GM21447 (cell line): ENCODE measurements around the gene CHRNG.

Experiments used
- ATAC-seq: cut with Tn5 transposase; IDR thresholded peaks from one replicate; pipeline ENCODE4 v1.9.1; 2021; ENCODE audit not compliant: unreplicated experiment

Gene CHRNG

DNA sequence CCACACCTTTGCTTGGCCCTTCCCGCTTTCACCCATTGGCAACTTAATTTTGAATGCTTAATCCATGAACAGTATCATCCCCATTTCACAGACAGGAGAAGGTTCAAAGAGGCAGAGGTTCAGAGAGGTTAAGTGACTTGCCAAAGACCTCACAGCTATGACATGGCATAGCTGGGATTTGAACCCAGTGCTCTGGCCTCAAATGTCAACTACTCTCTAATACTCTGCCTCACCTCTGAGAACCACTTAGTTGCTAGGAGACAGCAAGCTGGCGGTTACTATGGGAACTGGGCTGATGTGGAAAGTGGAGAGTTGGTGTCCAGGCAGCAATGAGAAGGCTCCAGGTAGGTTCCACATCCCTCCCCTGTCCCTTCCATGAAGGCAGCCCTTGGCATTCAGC lies 35.1 kb upstream of the CHRNG start:
- ATAC-seq, result no peak

DNA sequence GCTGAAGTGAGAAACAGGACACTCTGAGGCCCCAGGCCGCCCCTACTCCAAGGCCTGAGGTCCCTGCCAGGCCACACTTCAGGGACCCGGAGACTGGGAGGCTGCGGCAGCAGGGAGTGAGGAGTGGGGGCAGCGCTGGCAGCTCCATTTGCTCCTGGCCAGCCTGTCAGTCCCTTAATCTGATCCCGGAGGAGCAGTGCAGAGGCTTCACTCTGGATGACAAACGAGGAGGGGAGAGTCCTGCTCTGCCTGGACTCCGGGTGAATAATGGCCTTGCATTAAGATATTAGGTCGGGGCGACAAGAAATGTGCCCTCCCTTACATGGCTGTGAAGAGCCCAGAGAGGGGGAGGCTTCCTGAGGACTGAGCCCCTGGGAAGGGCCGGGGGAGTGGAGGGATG lies 33.6 kb upstream of the CHRNG start:
- no peak for ATAC-seq

DNA sequence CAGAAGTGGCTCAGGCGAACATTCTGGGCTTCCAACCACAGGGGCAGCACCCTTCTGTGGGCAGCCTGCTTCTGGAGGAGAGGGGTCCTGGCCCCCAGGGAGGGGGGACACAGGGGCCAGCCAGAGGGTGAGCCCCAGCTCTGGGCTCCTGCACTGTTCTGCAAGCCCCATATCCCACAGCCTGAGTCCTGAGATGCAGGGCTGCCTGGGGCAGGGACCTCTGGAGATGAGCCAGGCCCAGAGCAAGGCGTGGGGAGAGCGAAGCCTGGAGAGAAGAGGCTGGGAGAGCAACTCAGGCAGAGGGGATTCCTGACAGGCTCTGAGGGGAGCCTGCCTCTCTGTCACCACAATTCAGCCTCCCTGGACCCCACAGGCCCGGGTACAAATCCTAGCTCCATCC lies 32.8 kb upstream of the CHRNG start:
- no peak for ATAC-seq

DNA sequence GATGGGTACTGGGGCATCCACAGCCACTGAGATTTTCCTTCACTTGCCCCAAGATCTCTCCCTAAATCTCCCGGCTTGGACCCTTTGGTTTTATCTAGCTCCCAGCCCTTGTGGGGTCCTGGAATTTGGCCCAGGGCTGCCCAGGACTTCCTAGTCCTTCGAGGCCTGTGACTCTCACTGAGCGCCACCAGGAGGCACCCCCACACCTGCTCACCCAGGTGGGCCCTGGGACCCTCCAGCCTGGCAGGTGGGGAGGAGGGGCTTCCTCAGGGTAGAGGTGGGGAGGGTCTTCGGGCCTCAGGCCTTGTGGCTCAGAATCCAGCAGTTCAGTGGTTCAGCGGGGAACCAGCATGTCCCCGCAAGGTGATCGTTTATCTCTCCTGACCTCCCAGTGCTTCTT lies 31.2 kb upstream of the CHRNG start:
- ATAC-seq, result no peak

DNA sequence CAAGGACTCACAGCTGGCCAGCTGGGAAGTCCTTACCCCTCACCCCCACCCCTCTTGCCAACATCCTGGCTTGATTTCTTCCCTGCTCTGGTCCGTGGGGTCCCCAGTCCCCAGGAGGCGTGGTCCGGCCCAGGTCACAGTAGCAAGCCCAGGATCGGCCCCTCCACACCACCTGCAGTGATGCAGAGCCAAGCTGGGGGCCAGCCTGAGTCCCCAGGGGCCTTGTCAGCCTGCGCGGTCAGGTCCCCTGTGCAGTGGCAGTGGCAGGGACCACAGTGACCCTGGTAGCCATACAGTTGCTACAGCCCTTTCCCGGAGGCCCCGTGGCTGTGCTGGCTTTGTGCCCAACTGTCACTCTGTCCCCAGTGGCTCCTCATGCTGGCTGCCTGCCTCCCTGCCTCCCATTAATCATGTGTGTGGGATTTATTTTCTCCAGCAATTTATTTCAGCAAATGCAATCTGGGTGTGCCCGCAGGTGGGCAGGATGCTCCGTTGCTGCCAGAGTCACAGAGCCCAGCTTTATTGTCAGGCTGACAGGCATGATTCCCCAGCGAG lies 28.1 kb upstream of the CHRNG start:
- no peak for ATAC-seq

DNA sequence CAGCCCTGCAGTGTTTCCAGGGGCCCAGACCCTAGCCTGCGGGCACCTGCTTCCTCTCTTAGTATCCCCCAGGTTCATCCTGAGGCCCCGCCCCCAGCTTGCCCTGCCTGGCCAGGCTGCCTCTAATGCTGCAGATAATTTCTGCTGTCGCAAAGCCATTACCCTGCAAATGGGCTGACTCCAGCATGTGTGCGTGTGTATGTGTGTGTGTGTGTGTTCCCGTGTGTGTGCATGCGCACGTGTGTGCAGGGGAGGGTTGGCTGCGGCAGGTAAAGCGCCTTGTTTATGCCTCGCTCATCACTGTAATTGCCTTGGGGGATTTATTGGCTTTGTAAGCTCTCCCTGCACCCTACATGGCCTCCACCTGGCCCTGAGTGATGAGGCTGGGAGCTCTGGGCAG lies 26.9 kb upstream of the CHRNG start:
- ATAC-seq, result no peak

DNA sequence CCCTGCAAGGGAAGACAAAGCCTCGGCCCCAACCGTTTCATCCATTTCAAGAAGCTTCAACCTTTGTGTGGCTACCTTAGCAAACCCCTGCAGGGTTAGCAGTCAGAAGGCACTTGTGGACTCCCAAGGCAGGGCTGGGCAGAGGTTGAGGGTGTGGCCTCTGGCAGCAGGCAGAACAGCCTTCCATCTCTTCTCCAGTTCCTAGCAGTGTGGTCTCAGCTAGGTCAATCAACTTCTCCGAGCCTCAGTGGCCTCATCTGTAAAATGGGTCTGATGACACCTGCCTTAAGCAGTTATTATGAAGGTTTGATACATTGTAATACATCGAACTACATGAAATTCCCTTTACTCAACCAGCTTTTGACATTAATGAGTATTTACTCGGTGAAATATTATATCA lies 26.1 kb upstream of the CHRNG start:
- no peak for ATAC-seq

DNA sequence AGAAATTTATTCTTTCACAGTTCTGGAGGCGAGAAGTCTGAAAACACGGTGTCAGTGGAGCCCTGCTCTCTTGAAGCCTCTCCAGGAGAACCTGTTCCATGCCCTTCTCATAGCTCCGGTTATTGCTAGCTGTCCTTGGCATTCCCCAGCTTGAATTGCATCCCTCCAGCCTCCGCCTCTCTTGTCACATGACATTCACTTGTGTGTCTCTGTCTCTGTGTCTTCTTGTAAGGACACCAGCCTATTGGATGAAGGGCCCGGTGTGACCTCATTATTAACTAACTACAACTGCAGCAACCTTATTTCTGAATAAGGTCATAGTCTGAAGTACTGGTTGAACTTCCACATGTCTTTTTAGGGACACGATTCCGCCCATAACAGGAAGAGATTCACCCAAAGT lies 23.9 kb upstream of the CHRNG start:
- no peak for ATAC-seq

DNA sequence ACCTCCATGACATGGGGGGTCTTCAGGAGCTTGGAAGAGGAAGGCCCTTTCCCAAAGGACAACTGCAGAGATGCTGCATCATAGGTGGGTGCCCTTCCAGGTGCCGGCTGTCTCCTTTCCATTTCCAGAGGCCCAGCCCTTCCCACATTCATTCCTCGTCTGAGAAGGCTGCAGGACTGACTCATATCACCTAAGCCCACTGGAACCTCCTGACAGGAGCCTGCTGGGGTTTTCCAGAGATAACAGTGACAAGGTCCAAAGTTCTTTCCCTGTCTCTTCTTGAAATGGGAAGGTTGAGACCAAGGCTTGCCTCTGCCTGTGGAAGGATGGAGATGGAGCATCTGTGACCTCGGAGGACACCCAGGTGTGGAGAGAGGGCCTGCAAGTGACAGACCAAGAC lies 22.9 kb upstream of the CHRNG start:
- ATAC-seq, result no peak

DNA sequence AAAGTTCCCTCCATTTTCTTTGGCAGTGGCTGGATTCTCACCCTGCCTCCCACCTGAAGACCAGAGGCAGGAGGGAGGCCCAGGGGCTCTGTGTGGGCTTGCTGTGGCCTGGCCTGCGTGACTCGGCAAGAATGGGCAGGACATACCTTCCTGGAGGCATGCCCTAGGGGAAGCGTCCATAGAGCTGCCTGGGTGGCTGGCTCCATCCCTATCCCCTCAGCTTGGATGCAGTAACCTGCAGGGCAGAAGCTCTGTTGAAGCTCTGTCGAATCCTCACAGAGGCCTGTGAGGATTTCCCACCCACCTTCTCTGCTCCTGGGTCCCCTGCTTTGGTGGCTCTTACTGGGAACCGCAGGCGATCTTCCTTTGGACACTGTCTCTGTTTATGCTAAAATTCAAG lies 20.6 kb upstream of the CHRNG start:
- ATAC-seq, result no peak

DNA sequence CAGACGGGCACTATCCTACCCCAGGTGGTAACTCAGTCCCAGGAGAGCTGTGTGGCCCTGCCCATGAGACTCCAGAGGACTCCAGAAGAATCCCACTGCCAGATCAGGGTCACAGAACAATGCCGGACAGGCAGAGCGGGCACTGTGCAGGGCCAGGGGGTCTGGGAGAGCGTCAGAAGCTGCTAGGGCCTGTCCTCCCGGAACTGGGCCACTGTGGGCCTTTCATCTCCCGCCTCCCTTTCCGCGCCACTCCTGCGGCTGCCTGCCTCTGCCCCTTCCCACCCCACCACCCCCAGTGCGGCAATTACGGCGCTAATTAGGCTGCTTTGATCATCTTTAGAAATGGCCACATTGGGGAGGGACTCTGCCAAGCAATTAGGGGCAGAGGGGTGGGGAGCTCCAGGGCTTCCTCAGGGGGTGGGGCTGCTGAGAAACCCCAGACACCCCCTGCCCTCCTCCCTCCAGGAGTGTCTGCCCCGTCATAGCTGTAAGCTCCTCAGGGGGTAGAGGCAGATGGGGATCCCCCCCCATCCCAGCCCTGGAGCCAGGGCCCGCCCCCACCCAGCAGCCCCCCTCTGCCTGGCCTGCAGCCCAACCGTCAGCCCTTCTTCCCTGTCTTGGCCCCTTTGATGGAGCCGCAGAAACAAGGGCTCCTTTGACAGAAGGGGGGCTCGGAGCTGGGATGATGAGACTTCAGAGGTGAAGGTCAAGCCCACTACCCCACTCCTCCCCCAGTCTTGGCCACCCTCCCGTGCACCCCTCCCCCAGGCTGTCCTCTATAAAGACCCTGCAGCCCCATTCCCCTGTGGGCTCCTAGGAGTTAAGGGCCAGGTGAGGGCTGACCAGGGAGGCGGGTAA lies 19.7 kb upstream of the CHRNG start, which contains the start of gene PRSS56:
TSS of gene PRSS56 (plus strand) at position 808 of the 858 bp plus-strand sequence. CDS start 211 bp downstream, outside the sequence.
- ATAC-seq, result no peak

DNA sequence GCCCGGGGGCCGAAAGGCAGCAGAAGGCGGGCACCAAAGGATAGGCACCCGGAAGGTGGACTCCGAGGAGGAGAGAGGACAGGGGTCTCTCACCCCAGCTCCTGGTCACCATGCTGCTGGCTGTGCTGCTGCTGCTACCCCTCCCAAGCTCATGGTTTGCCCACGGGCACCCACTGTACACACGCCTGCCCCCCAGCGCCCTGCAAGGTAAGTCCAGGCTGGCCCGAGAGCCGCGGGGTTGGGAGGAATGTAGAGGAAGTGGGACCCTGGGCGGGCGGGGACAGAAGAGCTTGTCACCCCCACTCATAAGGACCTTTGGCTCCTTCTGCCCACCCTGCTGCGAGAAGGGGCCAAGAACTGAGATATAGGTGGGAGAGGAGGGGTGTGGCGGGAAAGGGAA lies 19.0 kb upstream of the CHRNG start:
- ATAC-seq, result no peak

DNA sequence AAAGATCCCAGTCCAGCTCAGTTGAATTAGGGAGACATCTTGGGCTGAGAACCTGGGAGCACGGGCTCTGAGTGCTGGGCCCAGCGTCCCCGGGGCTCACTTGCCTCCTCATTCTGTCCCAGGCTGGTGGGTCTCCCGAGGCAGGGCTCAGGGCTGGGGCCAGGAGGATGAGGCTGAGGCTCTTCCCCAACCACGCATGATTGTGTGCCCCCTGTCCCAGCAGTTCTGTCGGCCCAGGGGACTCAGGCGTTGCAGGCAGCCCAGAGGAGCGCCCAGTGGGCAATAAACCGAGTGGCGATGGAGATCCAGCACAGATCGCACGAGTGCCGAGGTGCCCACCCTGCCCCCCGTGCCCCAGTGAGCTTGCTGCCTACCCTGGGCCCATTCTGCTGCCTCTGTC lies 18.4 kb upstream of the CHRNG start:
- ATAC-seq, result no peak

DNA sequence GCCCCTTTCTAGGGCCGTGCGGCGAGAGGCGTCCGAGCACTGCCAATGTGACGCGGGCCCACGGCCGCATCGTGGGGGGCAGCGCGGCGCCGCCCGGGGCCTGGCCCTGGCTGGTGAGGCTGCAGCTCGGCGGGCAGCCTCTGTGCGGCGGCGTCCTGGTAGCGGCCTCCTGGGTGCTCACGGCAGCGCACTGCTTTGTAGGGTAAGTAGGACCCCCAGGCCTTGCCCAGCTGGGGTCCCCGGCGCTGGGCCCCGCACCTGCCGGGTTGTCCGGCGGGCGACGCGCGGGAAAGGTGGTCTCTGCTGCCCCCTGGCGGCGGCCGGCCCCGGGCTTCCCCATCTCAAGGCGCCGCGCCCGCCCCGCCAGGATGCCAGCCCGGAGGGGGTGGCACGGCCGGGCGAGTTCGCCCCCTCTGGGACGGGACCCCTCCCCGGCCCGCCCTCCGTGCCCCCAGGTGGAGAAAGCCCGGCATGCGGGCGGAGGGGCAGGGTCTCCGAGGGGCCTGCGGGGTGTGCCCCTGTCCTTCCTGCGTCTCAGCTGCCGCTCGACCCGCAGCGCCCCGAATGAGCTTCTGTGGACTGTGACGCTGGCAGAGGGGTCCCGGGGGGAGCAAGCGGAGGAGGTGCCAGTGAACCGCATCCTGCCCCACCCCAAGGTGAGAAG lies 17.4 kb upstream of the CHRNG start:
- no peak for ATAC-seq

DNA sequence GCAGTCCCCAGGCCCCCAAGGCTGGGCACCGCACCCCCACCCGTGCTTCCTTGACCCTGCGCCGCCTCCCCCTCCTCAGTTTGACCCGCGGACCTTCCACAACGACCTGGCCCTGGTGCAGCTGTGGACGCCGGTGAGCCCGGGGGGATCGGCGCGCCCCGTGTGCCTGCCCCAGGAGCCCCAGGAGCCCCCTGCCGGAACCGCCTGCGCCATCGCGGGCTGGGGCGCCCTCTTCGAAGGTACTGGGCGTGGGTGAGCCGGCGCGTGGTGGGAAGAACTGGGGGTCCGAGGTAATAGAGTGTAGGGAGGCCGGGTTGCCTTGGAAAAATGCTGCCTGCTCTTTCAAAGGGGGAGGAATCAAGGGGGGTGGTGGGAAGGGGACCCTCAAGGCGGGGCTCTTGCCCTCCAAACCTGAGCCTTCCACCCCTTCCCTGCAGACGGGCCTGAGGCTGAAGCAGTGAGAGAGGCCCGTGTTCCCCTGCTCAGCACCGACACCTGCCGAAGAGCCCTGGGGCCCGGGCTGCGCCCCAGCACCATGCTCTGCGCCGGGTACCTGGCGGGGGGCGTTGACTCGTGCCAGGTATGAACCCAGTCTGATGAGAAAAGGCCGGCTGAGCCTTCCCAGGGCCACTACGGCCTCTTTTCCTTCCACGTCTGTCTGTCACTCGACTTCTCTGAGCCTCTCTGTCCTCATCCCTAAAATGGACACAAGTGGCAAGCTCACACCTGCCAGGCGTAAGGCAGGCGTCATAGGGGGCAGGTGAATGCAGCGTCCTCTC lies 16.7 kb upstream of the CHRNG start:
- ATAC-seq, result no peak

DNA sequence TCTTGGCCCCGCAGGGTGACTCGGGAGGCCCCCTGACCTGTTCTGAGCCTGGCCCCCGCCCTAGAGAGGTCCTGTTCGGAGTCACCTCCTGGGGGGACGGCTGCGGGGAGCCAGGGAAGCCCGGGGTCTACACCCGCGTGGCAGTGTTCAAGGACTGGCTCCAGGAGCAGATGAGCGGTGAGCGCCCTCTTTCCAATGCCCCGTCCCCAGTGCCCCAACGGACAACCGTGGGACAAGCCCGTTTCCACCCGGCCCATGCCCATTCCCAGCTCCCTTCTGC lies 16.1 kb upstream of the CHRNG start:
- ATAC-seq, result no peak

DNA sequence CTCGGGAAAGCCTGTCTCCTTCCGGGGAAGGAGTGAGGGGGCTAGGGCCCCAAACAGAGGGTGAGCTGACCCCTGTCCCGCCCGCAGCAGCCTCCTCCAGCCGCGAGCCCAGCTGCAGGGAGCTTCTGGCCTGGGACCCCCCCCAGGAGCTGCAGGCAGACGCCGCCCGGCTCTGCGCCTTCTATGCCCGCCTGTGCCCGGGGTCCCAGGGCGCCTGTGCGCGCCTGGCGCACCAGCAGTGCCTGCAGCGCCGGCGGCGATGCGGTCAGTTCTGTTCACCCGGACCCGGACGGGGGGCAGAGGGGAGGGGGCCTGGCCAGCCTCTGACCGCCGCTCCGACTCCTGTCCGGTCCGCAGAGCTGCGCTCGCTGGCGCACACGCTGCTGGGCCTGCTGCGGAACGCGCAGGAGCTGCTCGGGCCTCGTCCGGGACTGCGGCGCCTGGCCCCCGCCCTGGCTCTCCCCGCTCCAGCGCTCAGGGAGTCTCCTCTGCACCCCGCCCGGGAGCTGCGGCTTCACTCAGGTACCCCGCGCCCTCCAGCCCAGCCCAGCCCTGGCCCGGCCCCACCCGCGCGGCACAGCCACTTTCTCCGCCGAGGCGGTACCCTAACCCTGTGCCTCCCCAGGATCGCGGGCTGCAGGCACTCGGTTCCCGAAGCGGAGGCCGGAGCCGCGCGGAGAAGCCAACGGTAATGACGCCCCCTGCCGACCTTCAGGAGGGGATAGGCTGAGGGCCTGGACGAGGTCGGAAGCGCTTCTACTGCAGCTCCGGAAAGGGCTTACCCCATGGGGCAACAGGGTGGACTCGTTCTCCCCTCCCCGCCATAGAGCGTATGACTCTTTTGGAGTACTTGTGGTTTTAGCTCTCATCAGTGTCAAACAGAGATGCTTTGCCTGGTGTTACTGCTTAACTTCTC lies 15.6 kb upstream of the CHRNG start:
- no peak for ATAC-seq

DNA sequence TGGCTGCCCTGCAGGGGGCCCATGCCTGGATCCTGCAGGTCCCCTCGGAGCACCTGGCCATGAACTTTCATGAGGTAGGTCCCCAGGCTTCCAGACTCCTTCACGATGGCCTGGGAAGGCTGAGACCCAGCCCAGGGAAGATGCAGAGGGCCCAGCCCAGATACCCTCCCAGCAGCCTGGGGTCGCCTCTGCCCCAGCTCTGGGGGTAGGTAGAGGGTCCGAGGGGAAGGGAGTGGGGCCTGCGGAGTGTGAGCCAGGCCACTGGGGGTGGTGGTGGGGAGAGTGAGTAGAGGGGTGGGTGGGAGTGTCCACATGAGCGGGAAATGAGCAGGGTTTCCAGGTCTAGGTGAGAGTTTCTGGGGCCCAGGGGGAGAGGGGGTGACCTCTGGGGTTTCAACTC lies 14.7 kb upstream of the CHRNG start:
- ATAC-seq, result no peak

DNA sequence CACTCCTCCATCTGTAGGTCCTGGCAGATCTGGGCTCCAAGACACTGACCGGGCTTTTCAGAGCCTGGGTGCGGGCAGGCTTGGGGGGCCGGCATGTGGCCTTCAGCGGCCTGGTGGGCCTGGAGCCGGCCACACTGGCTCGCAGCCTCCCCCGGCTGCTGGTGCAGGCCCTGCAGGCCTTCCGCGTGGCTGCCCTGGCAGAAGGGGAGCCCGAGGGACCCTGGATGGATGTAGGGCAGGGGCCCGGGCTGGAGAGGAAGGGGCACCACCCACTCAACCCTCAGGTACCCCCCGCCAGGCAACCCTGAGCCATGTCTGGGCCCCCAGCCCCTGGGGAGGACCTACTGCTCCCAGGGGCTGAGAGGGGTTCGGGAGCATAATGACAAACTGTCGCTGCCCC lies 14.3 kb upstream of the CHRNG start:
- no peak for ATAC-seq

DNA sequence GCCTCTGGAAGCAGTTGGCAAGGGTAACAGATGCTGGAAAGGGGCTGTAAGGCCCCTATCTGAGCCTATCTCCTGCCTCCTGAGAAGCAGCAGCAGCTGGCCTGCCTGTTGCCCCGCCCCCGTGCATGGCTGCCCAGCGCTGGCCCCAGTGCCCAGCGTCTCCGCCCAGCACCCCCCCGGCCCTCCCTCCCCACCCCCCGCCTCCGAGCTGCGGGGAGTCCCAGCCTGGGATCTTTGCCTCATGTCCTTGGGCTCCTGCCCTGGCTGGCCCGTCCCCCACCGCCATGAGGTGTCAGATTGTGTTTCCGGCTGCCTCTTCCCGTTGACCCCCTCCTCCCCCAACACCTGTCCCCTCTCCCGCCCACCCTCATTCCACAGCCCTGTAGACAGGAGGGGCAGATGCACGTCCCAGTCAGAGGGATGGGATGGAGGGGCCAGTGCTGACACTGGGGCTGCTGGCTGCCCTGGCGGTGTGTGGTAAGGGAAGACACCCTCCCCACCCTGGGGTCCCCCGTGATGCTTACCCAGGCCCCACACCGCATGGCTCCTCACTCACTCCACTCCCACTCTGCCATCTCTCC lies 13.6 kb upstream of the CHRNG start, which contains the start of gene CHRND:
TSS of gene CHRND (plus strand) at position 370 of the 581 bp plus-strand sequence. CDS start at position 426, 56 bp downstream.
- no peak for ATAC-seq
